Keratinocyte (primary cell): ENCODE results near the gene NLRC3. TPM values are rescaled to one million over a fixed set of nuclear protein-coding genes. Genes with fewer than 3 reads are reported as not detected.

Experiments
- DNase-seq: peaks from one replicate; pipeline ENCODE4 v3.0.0-alpha.2; 2011; ENCODE audit warnings: low read depth, missing footprints, low spot score
- FAIRE-seq: peaks from 2 replicates; lab custom pipeline; 2011; peaks lifted over from hg19 to GRCh38; lab: Jason Lieb, UNC
- H2AFZ ChIP-seq: 2 replicates; pipeline ENCODE4 v1.6.0; 2012; ENCODE audit warnings: low read length, control low read depth, inconsistent platforms; ENCODE audit not compliant: control insufficient read depth
- H3K27ac ChIP-seq: 2 replicates; pipeline ENCODE4 v1.5.1; 2011; ENCODE audit warnings: low read length; ENCODE audit not compliant: control insufficient read depth, insufficient read depth
- H3K27me3 ChIP-seq: 3 replicates; pipeline ENCODE4 v1.6.0; 2011; ENCODE audit warnings: low read length; ENCODE audit not compliant: control insufficient read depth, insufficient read depth; ENCODE audit errors: extremely low read depth
- H3K36me3 ChIP-seq, 2 experiments: 2 replicates in 1 of 2; 3 replicates in 1 of 2; pipeline ENCODE4 v1.5.1; 2011; ENCODE audit warnings: low read length in 2 of 2, mild to moderate bottlenecking in 1 of 2; ENCODE audit not compliant: control insufficient read depth in 2 of 2, insufficient read depth in 2 of 2; ENCODE audit errors: extremely low read depth in 1 of 2
- H3K4me1 ChIP-seq: 3 replicates; pipeline ENCODE4 v1.5.1; 2011; ENCODE audit warnings: low read length; ENCODE audit not compliant: control insufficient read depth, insufficient read depth; ENCODE audit errors: extremely low read depth
- H3K4me2 ChIP-seq: 3 replicates; pipeline ENCODE4 v1.6.0; 2011; ENCODE audit warnings: low read depth, low read length; ENCODE audit not compliant: control insufficient read depth, insufficient read depth; ENCODE audit errors: extremely low read depth
- H3K4me3 ChIP-seq, 3 experiments: fragments of 200-600 bp in 1 of 3; sonication (generic) in 1 of 3; 2 replicates in 2 of 3; 3 replicates in 1 of 3; pipeline ENCODE4 v1.5.1; 2011 to 2016; ENCODE audit warnings: low read length in 3 of 3, mild to moderate bottlenecking in 3 of 3, control low read depth in 2 of 3, inconsistent platforms in 1 of 3, low read depth in 1 of 3, mixed read lengths in 1 of 3, mixed run types in 1 of 3, moderate library complexity in 1 of 3; ENCODE audit not compliant: control insufficient read depth in 2 of 3, insufficient read depth in 2 of 3; ENCODE audit errors: extremely low read depth in 1 of 3
- H3K79me2 ChIP-seq: 2 replicates; pipeline ENCODE4 v1.6.0; 2012; ENCODE audit warnings: low read length; ENCODE audit not compliant: control insufficient read depth, insufficient read depth
- H3K9ac ChIP-seq: 3 replicates; pipeline ENCODE4 v1.6.0; 2011; ENCODE audit warnings: low read length; ENCODE audit not compliant: control insufficient read depth, insufficient read depth; ENCODE audit errors: extremely low read depth
- H3K9me1 ChIP-seq: 3 replicates; pipeline ENCODE4 v1.6.0; 2011; ENCODE audit warnings: low read length; ENCODE audit not compliant: control insufficient read depth, insufficient read depth; ENCODE audit errors: extremely low read depth
- H3K9me3 ChIP-seq: 2 replicates; pipeline ENCODE4 v1.5.1; 2012; ENCODE audit warnings: low read depth, low read length; ENCODE audit not compliant: control insufficient read depth
- H4K20me1 ChIP-seq: 3 replicates; pipeline ENCODE4 v1.6.0; 2011; ENCODE audit warnings: low read length; ENCODE audit not compliant: control insufficient read depth, insufficient read depth; ENCODE audit errors: extremely low read depth
- EZH2 ChIP-seq: IDR thresholded peaks from one replicate; pipeline ENCODE4 v1.6.1; 2012; ENCODE audit warnings: inconsistent platforms, mild to moderate bottlenecking, low read length, moderate library complexity
- dilution Hi-C: fragments of 300-500 bp; cut with MboI; formaldehyde crosslinking; loops from one replicate; pipeline ENCODE4 v1.7.0; 2020; ENCODE audit warnings: low sequenced_read_pairs; ENCODE audit not compliant: extremely low pct_ligation_motif_present
- polyA plus RNA-seq, 5 experiments: library from polyadenylated mRNA; depleted of rRNA in 3 of 5; stranded (reverse) in 3 of 5; stranded (forward) in 1 of 5; unstranded in 1 of 5; fragments of >200 nt; gene quantifications; 1 replicate in 1 of 5; 2 replicates in 3 of 5; 3 replicates in 1 of 5; pipeline versions ENCODE4 v1.2.1 to v1.2.3, GENCODE V29; 2011 to 2012; ENCODE audit warnings: missing spikeins in 2 of 5, low read depth in 1 of 5, low replicate concordance in 1 of 5
- TF ChIP-seq, protein P1 (sequence below), 3 experiments: IDR thresholded peaks in 1 of 3; conservative IDR thresholded peaks in 1 of 3; optimal IDR thresholded peaks in 1 of 3; 2 replicates in 2 of 3; 3 replicates in 1 of 3; pipeline versions ENCODE3 to v1.5.1; 2011; ENCODE audit warnings: low read length in 3 of 3, mild to moderate bottlenecking in 3 of 3, moderate library complexity in 2 of 3, control low read depth in 1 of 3, inconsistent platforms in 1 of 3; ENCODE audit not compliant: insufficient read depth in 2 of 3; ENCODE audit errors: extremely low read depth in 1 of 3

The NLRC3 gene
- polyA plus RNA-seq, 1 donor (not counting 4 experiments of a cell fraction or from before 2014, with no cell fraction given): not detected

DNA sequence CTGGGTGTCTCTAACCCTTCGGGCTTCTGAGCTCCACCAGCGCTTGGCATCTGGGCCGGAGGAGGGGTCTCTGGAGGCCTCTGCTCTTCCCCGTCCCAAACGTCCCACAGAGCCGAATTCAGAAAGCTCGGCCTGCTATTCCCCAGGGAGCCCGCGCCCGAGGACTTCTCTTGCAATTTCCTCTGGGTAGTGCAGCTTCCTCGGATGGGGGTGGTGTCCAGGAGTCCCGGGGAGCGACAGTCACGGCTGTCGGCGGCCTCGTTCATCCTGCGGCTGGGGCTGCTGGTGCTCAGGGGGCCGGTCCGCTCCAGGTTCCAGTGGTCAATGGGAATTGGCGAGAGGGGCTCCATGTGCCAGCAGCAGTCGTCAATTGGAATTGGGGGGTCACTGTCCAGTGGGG is 11.8 kb upstream of the NLRC3 start:
- no peak overlapping the region for H3K4me2 ChIP-seq

DNA sequence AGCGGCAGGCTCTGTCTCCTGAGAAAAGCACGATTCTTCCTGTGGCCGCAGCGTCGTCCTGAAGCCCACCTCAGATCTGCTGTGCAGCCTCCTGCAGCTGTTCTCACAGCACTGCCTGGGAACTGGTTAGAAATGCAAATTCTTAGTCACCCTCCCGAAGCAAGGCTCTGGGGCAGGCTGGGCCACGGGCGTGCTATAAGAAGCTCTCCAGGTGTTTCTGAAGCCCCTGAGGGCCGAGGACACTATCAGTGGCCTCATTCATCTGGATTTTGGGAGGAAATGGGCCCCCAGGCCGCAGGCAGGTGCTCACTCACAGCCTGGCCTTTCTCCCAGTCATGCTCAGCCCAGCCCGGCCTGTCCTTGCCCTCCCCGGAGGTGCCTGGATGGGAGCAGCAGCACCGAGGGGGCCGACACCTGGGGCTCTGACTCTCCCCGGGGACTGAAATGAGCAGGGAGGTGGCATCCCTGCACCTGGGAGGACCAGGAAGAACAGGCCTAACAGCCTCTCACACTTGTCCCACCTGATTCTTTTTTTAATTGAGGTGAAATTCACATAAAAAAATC is 10.4 kb upstream of the NLRC3 start:
- Histone ChIP-seq H3K27ac (no peak overlapping the region), H3K4me2 (no peak overlapping the region), H3K27me3 (no peaks in the 10 kb centered on the region), H3K9me1 (no peaks in the 10 kb centered on the region), H3K4me1 (no peaks in the 10 kb centered on the region), H2AFZ (no peak overlapping the region), H3K79me2 (no peaks in the 10 kb centered on the region), H3K36me3 (peaks cover 0 to 14% of the 10 kb centered on the region in 2 experiments), H3K9me3 (no peaks in the 10 kb centered on the region), H3K9ac (no peak overlapping the region), H4K20me1 (no peaks in the 10 kb centered on the region), H3K4me3 (no peak overlapping the region)
- dilution Hi-C loops: no loop called here
- TF ChIP-seq EZH2: no peak
- TF ChIP-seq, protein P1, sequence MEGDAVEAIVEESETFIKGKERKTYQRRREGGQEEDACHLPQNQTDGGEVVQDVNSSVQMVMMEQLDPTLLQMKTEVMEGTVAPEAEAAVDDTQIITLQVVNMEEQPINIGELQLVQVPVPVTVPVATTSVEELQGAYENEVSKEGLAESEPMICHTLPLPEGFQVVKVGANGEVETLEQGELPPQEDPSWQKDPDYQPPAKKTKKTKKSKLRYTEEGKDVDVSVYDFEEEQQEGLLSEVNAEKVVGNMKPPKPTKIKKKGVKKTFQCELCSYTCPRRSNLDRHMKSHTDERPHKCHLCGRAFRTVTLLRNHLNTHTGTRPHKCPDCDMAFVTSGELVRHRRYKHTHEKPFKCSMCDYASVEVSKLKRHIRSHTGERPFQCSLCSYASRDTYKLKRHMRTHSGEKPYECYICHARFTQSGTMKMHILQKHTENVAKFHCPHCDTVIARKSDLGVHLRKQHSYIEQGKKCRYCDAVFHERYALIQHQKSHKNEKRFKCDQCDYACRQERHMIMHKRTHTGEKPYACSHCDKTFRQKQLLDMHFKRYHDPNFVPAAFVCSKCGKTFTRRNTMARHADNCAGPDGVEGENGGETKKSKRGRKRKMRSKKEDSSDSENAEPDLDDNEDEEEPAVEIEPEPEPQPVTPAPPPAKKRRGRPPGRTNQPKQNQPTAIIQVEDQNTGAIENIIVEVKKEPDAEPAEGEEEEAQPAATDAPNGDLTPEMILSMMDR (optimal IDR thresholded peaks at IDR 0.05 in 1 of 3, IDR thresholded peaks at IDR 0.05 in 1 of 3, conservative IDR thresholded peaks at IDR 0.05 in 1 of 3; ENCODE audit: extremely low read depth in 1 of 3, insufficient read depth in 2 of 3, low read length in 3 of 3): no peak
- DNase-seq: no peak
- FAIRE-seq: no peak

More for the DNA sequence above, 11.8 kb upstream of the NLRC3 start:
- Histone ChIP-seq H3K27me3 (no peaks in the 10 kb centered on the region), H3K9me3 (no peaks in the 10 kb centered on the region), H3K4me3 (no peak overlapping the region), H3K79me2 (no peaks in the 10 kb centered on the region), H3K4me1 (no peaks in the 10 kb centered on the region), H3K36me3 (peaks cover 0 to 14% of the 10 kb centered on the region in 2 experiments), H3K27ac (no peak overlapping the region), H3K9ac (no peak overlapping the region), H2AFZ (no peak overlapping the region), H3K9me1 (no peaks in the 10 kb centered on the region), H4K20me1 (no peaks in the 10 kb centered on the region)
- TF ChIP-seq, protein P1 (optimal IDR thresholded peaks at IDR 0.05 in 1 of 3, IDR thresholded peaks at IDR 0.05 in 1 of 3, conservative IDR thresholded peaks at IDR 0.05 in 1 of 3; ENCODE audit: extremely low read depth in 1 of 3, insufficient read depth in 2 of 3, low read length in 3 of 3): no peak
- TF ChIP-seq EZH2: no peak
- dilution Hi-C loops: no loop called here
- FAIRE-seq (no peak), DNase-seq (no peak)
